HG03095 (cell line): ENCODE results near the gene VSX2.
A peak's percentile ranks its signal among the peaks of the same experiment; 100 is the strongest.

ENCODE experiments used
- ATAC-seq: cut with Tn5 transposase; IDR thresholded peaks from one replicate; pipeline ENCODE4 v1.9.1; 2021; ENCODE audit warnings: moderate library complexity; ENCODE audit not compliant: unreplicated experiment

VSX2 gene

DNA sequence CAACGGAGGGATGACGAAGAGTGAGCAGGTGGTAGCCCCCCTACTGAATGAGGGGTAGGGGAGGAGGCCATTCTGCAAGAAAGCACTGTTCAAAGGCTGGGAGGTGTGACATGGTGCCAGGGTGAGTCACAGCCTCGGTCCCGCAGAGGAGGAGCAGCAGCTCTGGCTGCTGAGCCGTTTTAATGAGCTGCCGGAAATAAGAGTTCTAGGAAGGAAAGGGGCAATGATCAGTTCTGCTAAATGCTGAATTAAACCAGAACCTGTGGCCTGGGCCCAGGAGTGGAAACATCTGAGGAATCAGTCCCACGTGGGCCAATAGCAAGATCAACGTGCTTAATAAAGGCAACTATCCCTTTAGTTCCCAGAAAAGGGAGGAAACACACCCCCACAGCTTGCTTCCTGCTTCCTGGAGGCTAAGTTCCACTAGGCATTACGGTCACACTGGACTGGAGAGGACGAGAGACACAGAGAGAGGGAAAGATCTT lies 59.9 kb downstream of the VSX2 start:
- ATAC-seq: no peak

DNA sequence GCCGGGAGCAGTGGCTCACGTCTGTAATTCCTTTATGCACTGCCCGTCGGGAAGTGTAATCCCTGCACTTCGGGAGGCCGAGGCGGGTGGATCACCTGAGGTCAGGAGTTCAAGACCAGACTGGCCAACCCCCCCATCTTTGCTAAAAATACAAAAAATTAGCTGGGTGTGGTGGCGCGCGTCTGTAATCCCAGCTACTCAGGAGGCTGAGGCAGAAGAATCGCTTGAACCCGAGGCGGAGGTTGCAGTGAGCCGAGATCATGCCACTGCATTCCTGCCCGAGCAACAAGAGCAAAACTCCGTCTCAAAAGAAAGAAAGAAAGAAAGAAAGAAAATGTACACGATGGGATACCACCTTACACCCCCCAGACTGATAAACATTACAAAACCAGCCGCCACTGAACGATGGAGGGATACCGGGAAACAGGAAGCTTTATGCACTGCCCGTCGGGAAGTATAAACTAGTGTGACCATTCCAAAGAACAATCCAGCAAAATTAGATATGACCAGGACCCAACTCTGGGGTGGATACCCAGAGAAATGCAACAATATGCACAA lies 62.4 kb downstream of the VSX2 start:
- no peak for ATAC-seq

DNA sequence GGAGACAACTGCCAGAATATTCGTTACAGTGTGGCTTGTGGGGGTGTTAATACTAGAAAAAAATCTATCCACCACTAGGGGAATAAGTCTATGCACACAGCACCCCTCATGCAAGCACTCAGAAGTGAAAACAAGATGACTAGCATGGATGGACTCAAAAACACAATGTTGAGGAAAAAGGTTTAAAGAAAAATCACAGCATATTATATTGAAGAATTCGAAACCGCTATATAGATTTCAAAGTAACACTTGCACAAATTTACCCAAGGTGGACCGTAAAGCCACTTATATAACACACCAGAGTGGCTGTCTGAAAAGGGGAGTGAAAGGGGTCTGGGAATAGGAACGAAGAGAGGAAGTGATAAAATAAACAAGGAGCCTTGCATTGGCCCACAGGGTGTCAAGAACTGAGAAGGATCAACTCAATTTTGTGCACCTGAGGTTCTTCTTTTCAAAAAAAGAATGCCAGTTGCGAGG lies 62.9 kb downstream of the VSX2 start:
- no peak for ATAC-seq

DNA sequence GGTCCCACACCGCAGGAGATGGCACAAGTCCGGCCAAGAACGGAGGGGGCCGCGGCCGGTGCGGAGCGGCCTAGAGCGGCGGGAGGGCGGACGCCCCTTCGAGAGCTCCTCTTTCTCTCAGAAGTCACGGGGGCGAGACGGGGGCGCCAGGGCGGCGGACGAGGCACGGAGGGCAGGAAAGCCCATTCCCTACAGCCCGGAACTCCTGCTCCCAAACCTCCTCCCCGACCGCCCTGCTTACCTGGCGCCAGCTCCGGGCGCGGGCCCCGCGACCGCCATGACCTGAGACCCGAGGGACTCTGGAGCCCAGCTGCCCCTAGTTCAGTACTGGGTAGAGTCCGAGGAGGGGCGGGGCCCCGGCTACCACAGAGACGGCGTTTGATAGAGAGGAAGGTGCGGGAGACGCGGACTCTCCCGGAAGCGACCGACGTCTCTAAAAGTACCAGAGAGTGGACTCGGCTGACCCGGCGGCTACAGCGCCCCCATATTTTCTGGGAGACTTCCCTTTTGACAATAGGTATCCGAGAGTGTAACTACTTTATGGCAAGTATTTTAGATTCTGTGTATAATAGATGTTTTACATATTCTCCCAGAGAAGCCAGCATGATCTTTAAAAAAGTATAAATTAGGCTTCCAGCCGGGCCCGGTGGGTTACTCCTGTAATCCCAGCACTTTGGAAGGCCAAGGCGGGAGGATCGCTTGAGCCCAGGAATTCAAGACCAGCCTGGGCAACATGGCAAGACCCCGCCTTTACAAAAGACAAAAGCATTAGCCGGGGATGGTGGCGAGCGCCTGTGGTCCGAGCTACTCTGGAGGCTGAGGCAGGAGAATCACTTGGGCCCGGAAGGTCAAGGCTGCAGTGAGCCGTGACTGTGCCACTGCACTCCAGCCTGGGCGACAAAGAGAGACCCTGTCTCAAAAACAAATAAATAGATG lies 63.7 kb downstream of the VSX2 start, which contains the start of gene ABCD4:
Gene ABCD4 (minus strand): TSS at position 301 of the 936 bp plus-strand sequence. CDS start 22 bp downstream, at position 279.
- ATAC-seq: peak; percentile 97

DNA sequence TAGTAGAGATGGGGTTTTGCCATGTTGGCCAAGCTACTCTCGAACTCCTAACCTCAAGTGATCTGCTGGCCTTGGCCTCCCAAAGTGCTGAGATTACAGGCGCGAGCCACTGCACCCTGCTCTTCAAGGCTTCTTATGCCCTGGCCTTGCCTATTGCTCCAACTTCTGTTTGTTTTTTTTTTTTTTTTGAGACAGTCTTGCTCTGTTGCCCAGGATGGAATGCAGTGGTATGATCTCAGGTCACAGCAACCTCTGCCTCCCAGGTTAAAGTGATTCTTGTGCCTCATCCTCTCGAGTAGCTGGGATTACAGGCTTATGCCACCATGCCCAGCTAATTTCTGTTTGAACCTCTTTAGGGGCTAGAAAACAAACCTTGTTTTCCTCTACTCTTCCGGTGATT lies 69.4 kb downstream of the VSX2 start:
- ATAC-seq: no peak

DNA sequence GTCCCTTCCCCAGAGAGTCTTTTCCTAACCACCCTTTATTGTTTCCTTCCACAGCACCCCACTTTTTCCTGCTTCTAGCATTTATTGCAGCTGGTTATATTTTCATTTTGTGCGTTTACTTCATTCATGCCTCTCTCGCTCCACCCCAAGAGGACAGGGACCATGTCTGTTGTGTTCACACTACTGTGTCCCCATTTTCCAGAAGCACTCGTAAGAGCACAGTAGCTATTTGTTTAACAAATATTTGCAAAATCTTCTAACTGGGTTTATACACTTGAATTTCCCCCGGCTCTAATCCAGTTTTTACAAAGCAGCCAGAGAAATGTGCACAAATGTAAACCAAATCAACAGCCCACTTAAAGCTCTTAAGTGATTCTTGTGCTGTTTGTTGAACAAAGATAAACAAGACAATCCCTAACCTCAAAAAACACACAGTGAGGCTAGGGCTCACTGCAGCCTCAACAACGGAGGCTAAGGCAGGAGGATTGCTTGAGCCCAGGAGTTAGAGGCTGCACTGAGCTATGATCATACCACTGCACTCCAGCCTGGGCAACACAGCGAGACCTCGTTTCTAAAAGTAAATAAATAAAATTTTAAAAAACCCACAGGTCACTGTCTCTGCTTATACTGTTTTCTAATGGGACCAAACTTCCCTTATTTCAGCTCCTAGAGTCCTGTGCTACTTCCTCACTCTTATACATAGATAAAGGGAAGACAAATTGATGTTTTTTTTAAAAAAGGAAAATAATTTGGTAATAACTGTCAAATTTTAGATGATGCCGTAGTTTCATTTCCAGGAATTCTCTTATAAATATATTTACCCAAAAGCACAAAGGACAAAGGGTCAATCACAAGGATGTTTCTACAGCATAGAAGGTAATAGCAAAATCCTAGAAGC lies 70.1 kb downstream of the VSX2 start:
- no peak for ATAC-seq

DNA sequence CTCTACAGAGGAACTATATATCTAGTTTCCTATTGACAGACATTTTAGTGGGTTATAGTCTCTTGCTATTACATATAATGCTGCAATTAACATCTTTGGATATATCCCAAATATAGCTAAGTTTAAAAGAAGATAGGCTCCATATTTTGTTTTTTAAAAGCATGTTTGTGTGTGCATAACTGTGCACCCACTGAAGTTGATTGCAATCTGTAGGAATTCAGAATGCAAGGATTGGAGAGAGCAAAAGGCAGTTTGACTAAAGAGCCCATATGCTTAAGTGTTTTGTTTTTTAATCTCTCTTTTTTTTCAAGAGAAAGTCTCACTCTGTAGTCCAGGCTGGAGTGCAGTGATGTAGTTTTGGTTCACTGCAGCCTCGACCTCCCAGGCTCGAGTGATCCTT lies 72.9 kb downstream of the VSX2 start:
- ATAC-seq: no peak
